CD4-positive, alpha-beta T cell treated with Interleukin-2 at 100 ng/mL for 4 hours (primary cell): ENCODE results near the gene COPE.
A peak's percentile ranks its signal among the peaks of the same experiment; 100 is the strongest.
"Not testable (repeated sequence)": the region's sequence is repeated elsewhere in the genome, so short reads cannot be mapped to it uniquely, and the experiment has no call there.

Experiments used
- DNase-seq: peaks from one replicate; pipeline ENCODE4 v3.0.0-alpha.2; 2020; ENCODE audit warnings: low spot score

COPE gene

DNA sequence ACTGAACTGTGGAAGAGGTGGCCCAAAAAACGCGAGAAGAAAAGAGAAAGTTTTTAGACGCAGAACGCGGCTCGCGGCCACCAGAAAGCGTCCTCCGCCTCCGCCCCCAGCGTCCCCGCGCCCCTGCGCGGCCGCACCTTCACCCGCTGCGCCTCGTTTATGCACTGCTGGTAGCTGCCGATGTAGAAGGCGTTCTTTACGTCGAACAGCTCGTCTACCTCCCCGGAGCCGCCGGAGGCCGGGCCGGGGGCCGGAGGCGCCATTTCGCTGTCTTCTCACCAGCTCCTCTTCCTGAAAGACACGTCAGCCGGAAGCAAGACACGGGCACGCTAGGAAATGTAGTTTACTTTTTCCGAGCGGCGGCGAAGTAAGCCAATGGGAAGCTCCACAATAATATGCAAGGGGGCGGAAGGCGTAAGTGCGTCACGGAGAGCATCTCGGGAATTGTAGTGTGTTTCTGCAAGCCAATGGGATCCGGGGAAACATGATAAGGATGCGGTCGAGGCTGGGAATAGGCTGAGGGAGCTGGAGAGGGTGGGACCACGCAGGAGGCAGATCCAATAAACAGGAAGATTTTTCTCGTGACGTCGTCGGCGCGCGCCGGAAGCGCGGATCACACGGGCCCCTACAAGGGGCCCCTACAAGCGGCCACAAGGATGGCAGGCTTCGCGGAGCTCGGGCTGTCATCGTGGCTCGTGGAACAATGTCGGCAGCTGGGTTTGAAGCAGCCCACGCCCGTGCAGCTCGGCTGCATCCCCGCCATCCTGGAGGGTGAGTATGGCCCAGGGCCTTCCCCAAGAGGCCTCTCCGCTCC lies at the start of gene COPE, which contains the start of gene DDX49:
COPE (minus strand) TSS at position 302 of the 814 bp plus-strand sequence; CDS start at position 263, 39 bp downstream.
DDX49 (plus strand) TSS at position 630 of the 814 bp plus-strand sequence; CDS start at position 657, 27 bp downstream.
- DNase-seq = peak; percentile 99

DNA sequence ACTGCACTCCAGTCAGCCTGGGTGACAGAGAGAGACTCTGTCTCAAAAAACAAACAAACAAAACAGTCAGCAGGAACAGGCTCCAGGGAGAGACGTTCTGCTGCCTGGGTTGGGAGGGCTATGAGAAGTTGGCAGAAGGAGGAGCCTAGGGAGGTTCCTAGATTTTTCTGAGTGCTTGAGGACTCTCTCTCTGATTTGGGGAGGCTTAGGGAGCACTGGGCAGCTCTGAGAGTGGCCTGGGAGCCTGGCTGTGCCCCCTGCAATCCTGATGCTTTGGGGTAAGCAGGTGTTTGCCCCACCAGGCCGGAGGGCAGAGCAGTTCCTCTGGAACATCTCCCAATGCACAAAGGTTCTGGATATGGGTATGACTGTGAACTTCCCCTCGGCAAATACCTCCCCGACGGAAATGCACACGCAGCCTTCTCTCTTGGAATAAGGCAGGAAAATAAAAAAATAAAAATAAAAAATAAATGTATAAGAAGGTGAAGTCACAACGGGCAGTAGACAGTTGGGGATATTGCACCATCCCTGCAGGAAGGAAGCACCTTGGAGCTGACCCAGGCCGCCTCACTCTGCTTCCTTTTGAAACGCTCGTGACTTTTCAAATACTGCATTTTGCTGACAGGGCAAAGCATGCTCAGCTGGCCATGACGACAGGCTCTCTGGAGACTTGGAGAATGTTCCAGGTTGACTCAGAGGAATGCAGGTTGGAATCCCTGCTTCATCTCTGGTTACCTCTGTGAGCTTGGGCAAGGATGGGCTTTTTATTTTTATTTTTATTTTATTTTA lies 48.4 kb upstream of the COPE start:
- no peak for DNase-seq

DNA sequence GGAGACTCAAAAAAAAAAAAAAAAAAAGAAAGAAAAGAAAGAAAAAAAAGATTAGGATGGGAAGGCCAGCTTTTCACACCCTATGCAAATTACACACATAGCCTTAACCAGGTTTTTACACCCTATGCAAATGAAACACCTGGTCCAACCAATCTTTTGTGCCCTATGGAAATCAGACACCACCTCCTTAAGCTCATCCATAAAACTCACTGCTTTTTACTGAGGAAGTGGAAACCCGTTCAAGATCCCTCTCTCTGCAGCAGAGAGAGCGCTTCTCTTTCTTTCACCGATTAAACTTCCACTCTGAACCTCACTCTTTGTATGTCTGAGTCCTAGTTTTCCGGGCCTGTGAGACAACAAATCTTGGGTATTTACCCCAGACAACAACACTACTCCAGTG lies 47.1 kb upstream of the COPE start:
- DNase-seq = no peak

DNA sequence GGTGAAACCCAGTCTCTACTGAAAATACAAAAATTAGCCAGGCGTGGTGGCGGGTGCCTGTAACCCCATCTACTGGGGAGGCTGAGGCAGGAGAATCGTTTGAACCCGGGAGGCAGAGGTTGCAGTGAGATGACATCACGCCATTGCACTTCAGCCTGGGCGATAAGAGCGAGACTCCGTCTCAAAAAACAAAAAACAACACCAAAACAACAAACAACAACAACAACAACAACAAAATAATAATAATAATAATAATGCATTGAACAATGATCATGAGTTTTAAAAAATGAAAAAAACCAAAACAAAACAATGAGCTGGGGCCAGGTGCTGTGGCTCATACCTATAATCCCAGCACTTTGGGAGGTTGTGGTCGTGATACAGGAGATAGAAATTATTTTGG lies 44.9 kb upstream of the COPE start:
- no peak for DNase-seq

DNA sequence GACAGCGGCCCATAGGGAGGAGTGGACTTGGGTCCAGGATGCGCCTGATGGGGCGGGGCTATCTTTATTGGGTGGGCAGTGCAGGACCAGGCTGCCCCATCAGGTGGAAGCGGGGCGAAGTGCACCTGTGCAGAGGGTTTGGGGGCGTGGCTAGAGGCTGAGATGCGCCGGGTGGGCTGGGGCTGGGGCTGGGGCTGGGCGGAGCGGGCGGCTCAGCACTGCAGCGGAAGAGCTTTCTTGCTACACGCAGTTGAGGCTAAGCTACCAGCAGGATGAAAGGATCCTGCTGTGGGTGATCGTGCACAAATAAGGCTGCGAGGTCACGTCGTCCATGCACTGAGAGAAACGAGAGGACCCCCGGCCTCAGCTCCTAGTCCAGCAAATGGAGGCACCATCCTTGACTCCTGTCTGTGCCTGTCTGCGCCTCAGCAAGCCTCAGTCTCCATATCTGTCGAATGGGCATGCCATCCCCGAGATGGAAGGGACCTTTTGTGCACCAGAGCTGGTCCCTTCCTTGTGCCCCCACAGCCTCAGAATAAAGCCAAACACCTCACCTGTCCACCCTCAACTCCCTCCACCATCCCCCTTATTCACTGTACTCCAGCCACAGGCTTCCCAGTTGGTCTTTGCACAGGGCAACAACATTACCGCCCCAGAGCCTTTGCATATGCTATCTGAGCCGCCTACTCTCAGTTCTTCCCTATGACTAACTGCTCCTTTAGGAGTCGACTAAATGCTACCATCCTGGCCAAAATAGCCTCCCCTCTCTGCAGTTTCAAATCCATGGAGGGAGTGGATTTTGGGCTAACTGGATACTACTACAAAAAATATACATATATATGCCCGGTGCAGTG lies 42.8 kb upstream of the COPE start:
- DNase-seq = no peak

DNA sequence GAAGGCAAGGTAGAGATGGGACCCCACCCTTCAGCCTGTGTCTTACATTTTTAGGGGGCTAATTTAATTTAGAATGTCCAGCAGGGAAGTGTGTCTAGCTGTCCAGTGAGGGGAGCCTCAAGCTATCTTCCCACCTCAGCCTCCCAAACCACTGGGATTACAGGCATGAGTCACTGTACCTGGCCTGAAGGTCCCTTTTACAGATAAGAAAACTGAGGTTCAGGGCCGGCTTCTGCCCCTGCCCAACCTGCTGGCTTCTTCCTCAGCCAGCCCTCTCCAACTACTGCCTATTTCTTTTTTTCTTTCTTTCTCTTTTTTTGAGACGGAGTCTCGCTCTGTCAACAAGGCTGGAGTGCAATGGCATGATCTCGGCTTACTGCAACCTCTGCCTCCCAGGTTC lies 41.2 kb upstream of the COPE start:
- no peak for DNase-seq

DNA sequence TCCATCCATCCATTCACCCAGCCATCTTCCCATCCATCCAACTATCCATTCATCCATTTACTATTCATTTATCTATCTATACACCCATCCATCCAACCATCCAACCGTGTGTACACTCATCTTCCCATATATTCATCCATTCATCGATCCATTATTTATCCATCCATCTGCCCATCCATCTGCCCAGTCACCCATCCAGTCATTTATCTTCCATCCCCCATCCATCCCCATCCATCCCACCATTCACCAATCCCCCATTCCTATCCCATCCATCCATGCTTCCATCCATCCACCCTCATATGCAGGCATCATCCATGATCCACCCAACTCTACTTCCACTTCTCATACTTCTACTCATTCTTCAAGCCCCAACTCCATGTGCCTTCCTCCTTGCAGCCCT lies 35.9 kb upstream of the COPE start:
- DNase-seq = no peak

DNA sequence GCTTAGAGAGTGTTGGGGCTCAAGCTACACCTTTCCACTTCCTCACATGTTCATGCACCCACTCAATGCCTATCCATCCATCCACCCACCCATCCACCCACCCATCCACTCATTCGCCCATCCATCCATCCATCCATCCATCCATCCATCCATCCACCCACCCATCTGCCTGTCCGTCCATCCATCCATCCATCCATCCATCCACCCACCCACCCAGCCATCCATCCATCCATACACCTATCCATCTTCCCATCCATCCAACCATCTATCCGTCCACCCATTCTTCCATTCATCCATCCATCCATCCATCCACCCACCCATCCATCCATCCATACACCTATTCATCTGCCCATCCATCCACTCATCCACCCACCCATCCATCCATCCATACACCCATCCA lies 34.9 kb upstream of the COPE start:
- no peak for DNase-seq

DNA sequence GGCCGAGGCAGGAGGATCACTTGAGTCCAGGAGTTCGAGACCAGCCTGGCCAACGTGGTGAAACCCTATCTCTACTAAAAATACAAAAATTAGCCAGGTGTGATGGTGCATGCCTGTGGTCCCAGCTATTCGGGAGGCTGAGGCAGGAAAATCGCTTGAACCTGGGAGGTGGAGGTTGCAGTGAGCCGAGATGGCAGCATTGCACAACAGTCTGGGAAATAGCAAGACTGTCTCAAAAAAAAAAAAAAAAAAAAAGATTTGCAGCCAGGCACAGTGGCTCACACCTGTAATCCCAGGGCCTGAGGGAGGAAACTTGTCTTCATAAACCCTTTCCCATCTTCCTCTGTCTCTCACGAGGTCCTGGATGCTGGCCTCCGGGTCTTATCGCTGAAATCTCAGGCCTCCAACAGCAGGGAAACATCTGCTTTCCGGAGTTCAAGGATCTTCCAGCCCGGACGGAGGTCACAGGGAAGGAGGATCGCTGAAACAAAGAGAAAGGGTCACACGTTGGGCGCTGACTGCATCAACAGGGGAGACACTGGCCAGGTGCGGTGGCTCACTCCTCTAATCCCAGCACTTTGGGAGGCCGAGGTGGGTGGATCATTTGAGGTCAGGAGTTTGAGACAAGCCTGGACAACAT lies 33.3 kb upstream of the COPE start:
- DNase-seq = not testable (repeated sequence)

DNA sequence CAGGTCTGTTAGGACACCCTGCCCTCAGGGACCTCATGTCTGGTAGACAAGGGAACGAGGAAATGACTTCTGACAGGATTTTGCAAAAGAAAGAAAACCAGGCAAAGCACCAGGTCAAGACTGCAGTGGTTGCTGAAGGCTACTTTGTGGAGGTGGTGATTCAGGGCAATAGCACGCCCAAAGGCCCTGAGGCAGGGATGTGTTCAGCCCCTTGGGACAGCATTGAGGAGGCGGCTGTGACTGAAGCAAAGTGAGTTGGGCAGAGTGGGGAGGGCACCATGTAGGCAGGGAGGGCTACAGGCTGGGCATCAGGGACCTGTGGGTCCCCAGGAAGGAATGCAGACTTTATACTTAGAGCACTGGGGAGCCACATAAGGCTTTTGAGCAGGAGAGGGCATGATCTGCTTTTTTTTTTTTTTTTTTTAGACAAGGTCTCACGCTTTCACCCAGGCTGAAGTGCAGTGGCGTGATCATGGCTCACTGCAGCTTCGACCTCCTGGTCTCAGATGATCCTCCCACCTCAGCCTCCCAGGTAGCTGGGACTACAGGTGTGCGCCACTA lies 32.6 kb upstream of the COPE start:
- no peak for DNase-seq

DNA sequence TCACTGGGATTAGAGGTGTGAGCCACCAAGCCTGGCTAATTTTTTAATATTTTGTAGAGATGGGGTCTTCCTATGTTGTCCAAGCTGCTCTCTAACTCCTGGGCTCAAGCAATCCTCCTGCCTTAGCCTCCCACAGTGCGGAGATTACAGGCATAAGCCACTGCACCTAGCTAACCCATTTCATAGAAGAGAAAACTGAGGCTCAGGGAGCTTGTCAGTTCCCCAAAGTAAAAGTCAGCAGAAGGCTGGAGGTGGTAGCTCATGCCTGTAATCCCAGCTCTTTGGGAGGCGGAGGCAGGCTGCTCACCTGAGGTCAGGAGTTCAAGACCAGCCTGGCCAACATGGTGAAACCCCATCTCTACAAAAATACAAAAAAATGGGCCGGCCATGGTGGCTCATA lies 30.7 kb upstream of the COPE start:
- no peak for DNase-seq

DNA sequence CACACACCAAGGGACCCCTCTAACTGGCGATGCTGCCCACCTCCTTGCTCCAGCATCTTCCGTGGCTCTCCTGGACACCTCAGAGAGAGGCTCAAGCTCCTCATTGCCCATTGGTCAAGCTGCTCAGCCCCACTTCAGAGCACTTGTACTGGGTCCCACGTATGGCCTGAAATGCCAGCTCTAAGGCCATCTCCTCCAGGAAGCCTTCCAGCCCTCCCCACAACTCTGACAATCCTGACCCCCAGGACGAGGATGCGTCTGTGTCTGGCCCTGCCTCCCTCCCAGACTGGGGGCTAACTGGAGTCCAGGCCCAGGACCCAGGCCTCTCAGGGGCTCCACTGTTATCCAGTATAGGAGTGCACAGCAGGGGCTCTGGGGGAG lies 29.8 kb upstream of the COPE start:
- DNase-seq = no peak

DNA sequence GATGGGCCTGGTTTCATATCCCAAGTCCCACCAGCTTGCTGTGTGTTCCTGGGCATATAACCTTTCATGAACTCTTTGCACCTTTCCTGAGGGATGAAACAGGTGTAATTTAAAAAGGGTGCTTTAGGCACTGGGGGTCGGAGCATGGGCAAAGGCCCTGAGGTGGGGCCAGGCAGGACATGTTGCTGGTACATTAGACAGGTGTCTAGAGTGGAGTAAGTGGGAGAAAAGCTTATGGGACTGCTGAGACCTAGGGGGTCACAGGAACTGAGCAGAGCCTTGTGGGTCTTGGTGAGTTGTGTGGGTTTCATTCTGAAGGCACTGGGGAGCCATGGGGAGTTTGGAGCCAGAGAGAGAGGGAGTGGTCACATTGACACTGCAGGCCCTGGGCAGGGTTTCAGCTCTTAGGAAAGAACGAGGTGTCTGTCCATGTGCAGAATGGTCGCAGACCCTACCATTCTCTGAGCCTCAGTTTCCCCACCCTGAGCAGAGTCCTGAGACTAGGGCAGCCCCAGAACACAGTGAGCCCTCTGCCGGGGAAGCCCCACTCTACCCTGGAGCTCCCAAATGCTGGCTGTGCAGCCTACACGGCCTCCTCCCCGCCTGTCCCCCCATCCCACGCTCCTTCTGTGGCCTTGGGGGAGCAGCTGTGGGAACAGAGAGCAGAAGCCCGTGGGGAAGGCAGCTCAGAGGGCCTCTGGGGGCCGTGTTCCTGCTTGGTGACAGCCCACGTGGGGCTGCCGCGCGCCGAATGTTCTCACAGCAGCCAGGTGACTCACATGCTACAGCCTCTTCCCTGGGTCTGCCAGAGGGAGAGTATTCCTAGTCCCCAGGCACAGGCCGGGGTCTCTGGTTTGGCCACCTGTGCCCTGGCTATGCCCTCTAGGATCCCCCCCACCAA lies 29.1 kb upstream of the COPE start:
- DNase-seq = no peak

DNA sequence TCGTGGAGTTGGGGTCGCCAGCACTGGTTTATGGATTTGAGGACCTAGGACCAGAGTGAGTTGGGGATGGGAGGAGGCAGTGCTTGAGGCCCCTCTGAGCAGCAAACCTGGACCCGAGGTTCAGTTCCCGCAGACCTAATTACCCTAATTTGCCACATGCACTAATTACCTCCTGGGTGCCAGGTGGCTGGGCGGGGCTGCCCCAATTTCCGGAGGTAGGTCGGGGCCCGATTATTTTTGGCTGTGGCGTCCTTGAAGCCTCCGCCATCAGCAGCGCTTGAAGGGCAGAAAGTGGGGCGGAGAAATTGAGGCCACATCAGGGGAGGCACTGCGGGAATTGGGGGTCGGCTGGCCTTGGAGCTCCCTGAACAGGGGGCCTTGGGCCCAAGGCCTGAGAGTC lies 27.7 kb upstream of the COPE start:
- DNase-seq = no peak

DNA sequence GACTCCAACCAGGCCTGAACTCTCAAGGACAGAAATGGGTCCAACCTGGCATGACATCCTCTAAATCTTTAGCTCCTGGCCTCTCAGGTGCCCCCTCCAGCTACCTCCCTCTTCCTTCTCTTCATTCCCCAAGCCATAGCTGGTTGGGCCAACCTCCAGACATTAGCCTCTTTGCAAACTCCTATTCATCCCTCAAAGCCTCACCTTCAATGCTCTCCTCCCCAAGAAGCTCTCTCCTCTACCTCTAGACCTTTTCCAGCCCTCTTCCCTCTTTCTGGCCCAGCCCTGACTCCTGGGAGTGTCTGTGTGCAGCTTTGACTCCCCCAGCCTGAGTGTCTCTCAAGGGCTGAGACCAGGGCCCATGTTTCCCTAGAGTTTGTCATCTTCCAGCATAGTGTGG lies 27.1 kb upstream of the COPE start:
- no peak for DNase-seq

DNA sequence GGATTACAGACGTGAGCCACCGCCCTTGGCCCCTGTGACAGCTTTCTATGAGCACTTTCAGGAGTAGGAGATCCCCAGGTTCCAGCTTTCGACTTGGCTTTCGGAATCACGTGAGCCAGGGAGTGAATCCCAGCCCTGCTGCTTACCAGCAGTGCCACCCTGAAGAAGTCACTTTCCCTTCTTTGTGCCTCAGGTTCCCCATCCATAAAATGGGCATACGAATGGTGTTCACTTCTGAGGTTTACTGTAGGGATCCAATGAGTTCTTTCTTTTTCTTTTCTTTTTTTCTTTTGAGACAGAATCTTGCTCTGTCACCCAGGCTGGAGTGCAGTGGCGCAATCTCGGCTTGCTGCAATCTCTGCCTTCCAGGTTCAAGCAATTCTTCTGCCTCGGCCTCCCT lies 26.1 kb upstream of the COPE start:
- no peak for DNase-seq

DNA sequence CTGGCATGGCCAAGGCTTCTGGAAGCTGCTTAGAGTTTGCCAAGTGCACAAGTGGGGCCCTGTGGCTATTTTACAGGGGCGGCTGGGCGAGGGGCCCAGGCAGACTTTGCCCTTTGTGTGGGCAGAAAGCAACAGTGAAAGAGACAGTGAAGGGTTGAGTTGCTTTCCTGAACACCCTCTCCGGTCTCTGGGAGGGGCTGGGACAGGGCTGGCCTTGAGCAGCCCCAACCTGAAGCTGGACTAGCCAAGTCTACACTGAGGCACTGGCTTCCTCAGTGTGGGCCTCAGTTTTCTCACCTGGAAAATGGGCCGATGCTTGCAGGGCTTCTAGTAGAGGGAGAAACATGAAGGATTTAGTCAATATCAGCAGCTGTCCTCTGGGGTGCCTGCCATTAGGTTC lies 24.3 kb upstream of the COPE start:
- DNase-seq = no peak

DNA sequence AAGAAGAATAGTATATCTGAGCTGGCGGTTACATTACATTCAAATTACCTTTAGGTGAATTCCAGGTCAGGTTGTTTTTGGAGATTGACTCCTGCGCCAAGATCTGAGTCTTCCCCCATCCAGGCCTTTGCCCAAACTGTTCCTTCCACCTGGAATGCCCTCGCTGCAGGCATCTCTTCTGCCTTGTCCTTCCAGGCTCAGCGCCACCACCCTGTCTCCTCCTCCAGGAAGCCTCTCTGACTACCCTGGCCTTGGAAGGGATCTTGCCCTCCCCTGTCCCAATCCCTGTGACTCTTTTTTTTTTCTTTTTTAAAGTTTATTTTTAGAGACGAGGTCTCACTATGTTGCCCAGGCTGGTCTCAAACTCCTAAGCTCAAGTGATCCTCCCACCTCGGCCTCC lies 23.5 kb upstream of the COPE start:
- DNase-seq = no peak

DNA sequence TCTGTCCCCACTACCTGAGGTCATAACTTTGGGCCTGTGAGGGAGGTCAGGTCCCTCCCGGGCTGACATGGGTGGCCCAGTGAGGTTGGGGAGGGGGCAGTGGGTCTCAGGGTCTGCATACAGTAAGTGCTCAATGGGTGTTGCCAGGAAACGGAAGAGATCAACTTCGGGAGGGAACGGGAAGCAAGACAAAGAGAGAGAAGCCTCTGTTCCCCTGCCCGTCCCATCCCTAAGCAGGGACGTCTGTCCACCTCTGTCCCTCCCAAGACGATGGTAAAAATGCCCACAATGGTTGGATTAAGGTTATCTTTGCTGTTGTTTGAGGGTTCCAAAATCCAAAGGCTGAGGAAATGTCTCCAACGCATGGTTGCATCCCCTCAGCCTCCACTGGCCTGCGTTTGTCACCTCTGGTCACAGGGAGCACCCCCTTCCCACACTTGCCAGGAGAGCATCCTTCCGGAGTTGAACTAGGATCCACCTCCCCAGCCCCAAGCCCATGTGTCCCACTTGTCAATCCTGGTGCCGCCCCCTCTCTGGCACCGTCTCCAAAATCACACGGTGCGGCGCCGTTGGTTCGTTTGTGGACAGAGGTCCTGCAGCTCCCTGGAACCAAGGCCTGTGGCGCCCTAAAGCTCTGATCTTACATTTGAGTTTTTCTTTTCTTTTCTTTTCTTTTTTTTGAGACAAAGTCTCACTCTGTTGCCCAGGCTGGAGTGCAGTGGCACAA lies 22.6 kb upstream of the COPE start:
- DNase-seq = no peak
